ENCODE data around the gene KRT85. TPM values are rescaled to one million over a fixed set of nuclear protein-coding genes. Genes with fewer than 3 reads are reported as not detected.
"Not testable (repeated sequence)": the region's sequence is repeated elsewhere in the genome, so short reads cannot be mapped to it uniquely, and the experiment has no call there.

Gene KRT85
- total RNA-seq, 4 donors from 2014 or later, result 0.15 to 101 (median 8.3) TPM; not detected in 1

DNA sequence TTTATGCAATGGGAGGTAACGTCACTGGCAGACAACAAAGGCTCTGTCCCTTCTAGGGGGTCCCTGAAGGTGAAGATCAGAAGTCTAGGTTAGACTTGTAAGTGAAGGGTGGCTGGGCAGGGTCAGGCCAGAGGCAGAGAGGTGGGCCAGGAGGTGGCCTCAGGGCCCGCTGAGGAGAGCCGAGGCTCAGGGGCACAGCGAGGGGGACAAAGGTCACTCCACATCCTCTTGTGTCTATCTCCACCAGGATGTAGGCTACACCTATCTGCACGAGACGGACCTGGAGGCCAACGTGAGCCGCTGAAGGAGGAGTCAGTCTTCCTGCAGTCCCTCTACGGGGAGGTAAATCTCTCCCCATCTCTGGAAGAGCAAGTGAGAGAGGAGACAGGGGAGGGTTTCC lies 20.3 kb downstream of the KRT85 start:
- DNase-seq (ENCODE audit: low spot score in 2 of 2), result no peak
- no peak for TF ChIP-seq POLR2A (IDR thresholded peaks at IDR 0.05)
- TF ChIP-seq, protein P1, sequence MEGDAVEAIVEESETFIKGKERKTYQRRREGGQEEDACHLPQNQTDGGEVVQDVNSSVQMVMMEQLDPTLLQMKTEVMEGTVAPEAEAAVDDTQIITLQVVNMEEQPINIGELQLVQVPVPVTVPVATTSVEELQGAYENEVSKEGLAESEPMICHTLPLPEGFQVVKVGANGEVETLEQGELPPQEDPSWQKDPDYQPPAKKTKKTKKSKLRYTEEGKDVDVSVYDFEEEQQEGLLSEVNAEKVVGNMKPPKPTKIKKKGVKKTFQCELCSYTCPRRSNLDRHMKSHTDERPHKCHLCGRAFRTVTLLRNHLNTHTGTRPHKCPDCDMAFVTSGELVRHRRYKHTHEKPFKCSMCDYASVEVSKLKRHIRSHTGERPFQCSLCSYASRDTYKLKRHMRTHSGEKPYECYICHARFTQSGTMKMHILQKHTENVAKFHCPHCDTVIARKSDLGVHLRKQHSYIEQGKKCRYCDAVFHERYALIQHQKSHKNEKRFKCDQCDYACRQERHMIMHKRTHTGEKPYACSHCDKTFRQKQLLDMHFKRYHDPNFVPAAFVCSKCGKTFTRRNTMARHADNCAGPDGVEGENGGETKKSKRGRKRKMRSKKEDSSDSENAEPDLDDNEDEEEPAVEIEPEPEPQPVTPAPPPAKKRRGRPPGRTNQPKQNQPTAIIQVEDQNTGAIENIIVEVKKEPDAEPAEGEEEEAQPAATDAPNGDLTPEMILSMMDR (IDR thresholded peaks at IDR 0.05), result no peak
- intact Hi-C loops (cut with DNase I; ENCODE audit: low total_unique reads), result no loop called here
- WGBS, 2 donors, result 78 to 80% methylated on average over 9 of the region's 9 CpGs
- H3K4me3 ChIP-seq (ENCODE audit: low read depth, poor library complexity, severe bottlenecking), result no peak overlapping the region

DNA sequence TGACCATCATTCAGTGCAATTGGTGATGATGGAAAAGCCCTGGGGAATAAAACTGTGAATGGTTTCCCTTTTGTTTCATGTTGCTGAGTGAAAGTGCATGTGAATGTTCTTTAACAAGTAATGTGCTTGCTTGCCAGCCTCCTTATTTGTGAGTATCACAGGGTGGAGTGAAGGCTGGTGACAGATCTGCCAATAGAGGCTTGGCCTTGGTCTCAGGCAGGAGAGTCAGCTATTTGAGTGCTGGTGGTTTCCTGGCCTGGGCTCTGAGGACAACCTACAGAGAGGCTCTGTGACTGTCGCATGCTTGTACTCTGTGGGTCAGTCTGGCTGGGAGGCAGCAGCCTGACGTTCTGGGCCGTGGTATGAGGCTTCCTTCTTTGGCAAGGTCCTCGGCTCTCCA lies 20.7 kb downstream of the KRT85 start:
- H3K4me3 ChIP-seq (ENCODE audit: low read depth, poor library complexity, severe bottlenecking), result no peak overlapping the region
- intact Hi-C loops (cut with DNase I; ENCODE audit: low total_unique reads), result no loop called here
- DNase-seq (ENCODE audit: low spot score in 2 of 2), result peak in 1 of 2 donors; percentile 39
- WGBS, 2 donors, result 39 to 44% methylated on average over 4 of the region's 4 CpGs
- no peak for TF ChIP-seq POLR2A (IDR thresholded peaks at IDR 0.05)
- TF ChIP-seq, protein P1 (IDR thresholded peaks at IDR 0.05), result no peak

DNA sequence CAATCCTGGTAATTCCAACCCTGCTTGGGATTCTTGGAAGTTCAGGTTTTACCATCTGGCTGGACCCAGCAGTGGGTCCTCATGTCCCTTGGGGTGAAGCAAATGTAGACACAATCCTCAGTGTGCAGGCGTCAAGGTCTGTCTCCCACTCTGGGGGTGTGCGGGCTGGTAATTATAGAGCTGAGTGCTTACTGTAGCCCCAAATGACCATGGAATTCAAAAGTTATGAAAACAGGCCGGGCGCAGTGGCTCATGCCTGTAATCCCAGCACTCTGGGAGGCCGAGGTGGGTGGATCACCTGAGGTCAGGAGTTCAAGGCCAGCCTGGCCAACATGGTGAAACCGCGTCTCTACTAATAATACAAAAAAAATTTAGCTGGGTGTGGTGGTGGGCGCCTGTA lies 22.2 kb downstream of the KRT85 start:
- intact Hi-C loops (cut with DNase I; ENCODE audit: low total_unique reads); DNase-seq (ENCODE audit: low spot score in 2 of 2); H3K4me3 ChIP-seq (ENCODE audit: low read depth, poor library complexity, severe bottlenecking): not testable (repeated sequence)
- WGBS, 2 donors, result 91 to 92% methylated on average over 8 of the region's 8 CpGs

DNA sequence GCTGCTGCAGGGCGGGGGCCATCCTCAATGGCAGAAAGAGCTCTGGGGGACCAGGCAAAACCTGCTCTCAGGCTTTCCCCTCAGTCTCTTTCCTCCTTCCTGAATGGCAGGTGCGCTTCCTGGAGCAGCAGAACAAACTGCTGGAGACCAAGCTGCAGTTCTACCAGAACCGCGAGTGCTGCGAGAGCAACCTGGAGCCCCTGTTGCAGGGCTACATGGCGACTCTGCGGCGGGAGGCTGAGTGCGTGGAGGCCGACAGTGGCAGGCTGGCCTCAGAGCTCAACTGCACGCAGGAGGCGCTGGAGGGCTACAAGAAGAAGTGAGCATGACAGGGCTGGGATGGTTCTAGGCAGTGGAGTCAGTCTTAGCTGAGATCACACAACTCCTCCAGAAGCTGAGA lies 23.2 kb downstream of the KRT85 start:
- H3K4me3 ChIP-seq (ENCODE audit: low read depth, poor library complexity, severe bottlenecking), result no peak overlapping the region
- DNase-seq (ENCODE audit: low spot score in 2 of 2), result no peak
- TF ChIP-seq, protein P1 (IDR thresholded peaks at IDR 0.05), result no peak
- no peak for TF ChIP-seq POLR2A (IDR thresholded peaks at IDR 0.05)
- intact Hi-C loops (cut with DNase I; ENCODE audit: low total_unique reads), result no loop called here
- 95 to 96% methylated on average over 12 of the region's 12 CpGs for WGBS, 2 donors

DNA sequence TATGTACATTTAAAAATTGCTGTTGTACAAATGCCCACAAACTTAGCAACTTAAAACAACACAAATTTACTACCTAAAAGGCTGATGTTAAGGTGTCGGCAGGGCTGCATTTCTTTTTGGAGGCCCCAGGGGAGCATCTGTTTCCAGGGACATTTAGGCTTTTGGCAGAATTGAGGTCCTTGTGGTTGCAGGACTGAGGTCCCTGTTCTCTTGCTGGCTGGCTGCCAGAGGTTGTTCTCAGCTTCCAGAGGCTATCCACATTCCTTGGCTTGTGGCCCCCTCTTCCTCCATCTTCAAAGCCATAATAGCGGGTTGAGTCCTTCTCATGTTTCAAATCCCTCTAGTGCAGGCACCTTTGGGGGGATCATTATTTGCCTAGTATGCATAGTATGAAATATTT lies 23.7 kb downstream of the KRT85 start:
- TF ChIP-seq POLR2A (IDR thresholded peaks at IDR 0.05), result no peak
- TF ChIP-seq, protein P1 (IDR thresholded peaks at IDR 0.05), result no peak
- intact Hi-C loops (cut with DNase I; ENCODE audit: low total_unique reads), result no loop called here
- H3K4me3 ChIP-seq (ENCODE audit: low read depth, poor library complexity, severe bottlenecking), result no peak overlapping the region
- DNase-seq (ENCODE audit: low spot score in 2 of 2), result no peak
- WGBS, 2 donors, result 93% methylated on average over 2 of the region's 2 CpGs

DNA sequence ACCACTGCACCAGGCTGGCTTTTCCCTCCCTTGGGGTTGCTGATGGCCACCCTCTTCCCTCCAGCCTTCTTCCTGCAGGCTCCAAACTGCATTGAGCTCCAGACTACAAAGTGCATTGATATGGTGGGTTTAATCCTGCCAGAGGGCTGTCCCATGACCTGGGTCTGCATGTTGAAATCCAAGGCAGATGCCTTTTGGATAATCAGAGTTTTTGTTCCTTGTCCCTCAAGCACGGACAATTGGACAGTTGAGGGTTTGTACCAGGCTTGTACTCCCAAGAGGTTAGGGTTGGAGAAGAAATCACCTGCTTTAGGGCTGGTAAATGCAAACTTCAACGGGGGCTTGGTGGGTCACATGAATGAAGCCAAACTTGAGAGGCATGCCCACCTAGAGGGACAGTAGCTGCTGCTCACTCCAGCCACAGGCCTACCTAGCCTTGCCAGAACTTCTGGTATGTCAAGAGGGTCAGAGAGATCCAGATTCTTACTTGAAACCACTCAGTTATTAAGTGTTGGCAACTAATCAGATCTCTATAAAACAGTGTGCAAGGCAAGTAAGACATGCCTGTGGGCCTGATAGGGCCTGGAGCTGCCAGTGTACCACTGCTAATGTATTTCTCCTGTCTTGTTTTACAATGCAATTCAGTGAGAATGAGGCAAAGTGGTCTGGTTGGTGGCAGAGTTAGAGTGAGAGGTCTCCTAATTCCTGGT lies 24.3 kb downstream of the KRT85 start:
- intact Hi-C loops (cut with DNase I; ENCODE audit: low total_unique reads), result no loop called here
- TF ChIP-seq, protein P1 (IDR thresholded peaks at IDR 0.05), result no peak
- no peak overlapping the region for H3K4me3 ChIP-seq (ENCODE audit: low read depth, poor library complexity, severe bottlenecking)
- 91 to 94% methylated on average over 2 of the region's 2 CpGs for WGBS, 2 donors
- DNase-seq (ENCODE audit: low spot score in 2 of 2), result no peak
